SU-DHL-6 (cell line): ENCODE results near the gene BOK.

ENCODE experiments used
- H2AFZ ChIP-seq: fragments of 200-600 bp; sonication (generic); 2 replicates; pipeline ENCODE4 v1.6.1; 2014; ENCODE audit warnings: low read depth, mild to moderate bottlenecking, moderate library complexity, mixed read lengths, antibody characterized with exemption, low read length; ENCODE audit not compliant: severe bottlenecking
- H3F3A ChIP-seq: fragments of 200-600 bp; shearing (Covaris generic); 2 replicates; pipeline ENCODE4 v1.6.0; 2016; ENCODE audit warnings: antibody characterized with exemption, mild to moderate bottlenecking; ENCODE audit not compliant: insufficient read depth
- H3K27ac ChIP-seq: fragments of 200-600 bp; sonication (generic); 2 replicates; pipeline ENCODE4 v1.5.1; 2016; ENCODE audit warnings: low read depth, mild to moderate bottlenecking, low read length, moderate library complexity, mixed read lengths
- H3K27me3 ChIP-seq: fragments of 200-600 bp; sonication (generic), shearing (Covaris generic); 2 replicates; pipeline ENCODE4 v1.6.0; 2014; ENCODE audit warnings: mild to moderate bottlenecking, low read length
- H3K36me3 ChIP-seq: fragments of 200-600 bp; sonication (generic); 2 replicates; pipeline ENCODE4 v1.6.1; 2014; ENCODE audit warnings: mild to moderate bottlenecking, low read length, mixed read lengths
- H3K4me2 ChIP-seq: fragments of 300-600, 200-600 bp; shearing (Covaris generic), sonication (generic); 2 replicates; pipeline ENCODE4 v1.6.0; 2014; ENCODE audit warnings: low read length, low read depth, mild to moderate bottlenecking; ENCODE audit not compliant: poor library complexity, severe bottlenecking
- H3K4me3 ChIP-seq: fragments of 200-600 bp; sonication (generic); 2 replicates; pipeline ENCODE4 v1.5.1; 2014; ENCODE audit warnings: antibody characterized with exemption, low read length, mild to moderate bottlenecking, mixed read lengths; ENCODE audit not compliant: insufficient read depth, poor library complexity, severe bottlenecking
- H3K79me2 ChIP-seq: fragments of 200-600 bp; sonication (generic); 2 replicates; pipeline ENCODE4 v1.6.1; 2014; ENCODE audit warnings: mild to moderate bottlenecking, low read length, moderate library complexity; ENCODE audit not compliant: insufficient read depth
- H3K9ac ChIP-seq: fragments of 200-600 bp; sonication (generic); 2 replicates; pipeline ENCODE4 v1.7.0; 2014; ENCODE audit warnings: mild to moderate bottlenecking, low read length
- H3K9me2 ChIP-seq: fragments of 200-600 bp; sonication (generic); replicated peaks from 2 replicates; pipeline ENCODE4 v1.6.1; 2014; ENCODE audit warnings: low read length; ENCODE audit not compliant: insufficient read depth
- H3K9me3 ChIP-seq: fragments of 200-600 bp; sonication (generic); 2 replicates; pipeline ENCODE4 v1.6.1; 2014; ENCODE audit warnings: low read length, mixed read lengths; ENCODE audit not compliant: insufficient read depth
- H4K20me1 ChIP-seq: fragments of 200-600 bp; sonication (generic); 2 replicates; pipeline ENCODE4 v1.6.1; 2014; ENCODE audit warnings: low read depth, mild to moderate bottlenecking, antibody characterized with exemption, low read length, moderate library complexity, mixed read lengths
- CTCF ChIP-seq: fragments of 200-600 bp; sonication (generic); IDR thresholded peaks from one replicate; pipeline ENCODE4 v1.5.1; 2017; ENCODE audit warnings: antibody characterized with exemption, mild to moderate bottlenecking, low read length, moderate library complexity; ENCODE audit not compliant: insufficient read depth, poor library complexity, severe bottlenecking
- EZH2phosphoT487 ChIP-seq: fragments of 200-600 bp; sonication (generic), shearing (Covaris generic); conservative IDR thresholded peaks from 2 replicates; pipeline ENCODE4 v1.6.1; 2018; ENCODE audit warnings: mild to moderate bottlenecking, antibody characterized with exemption, low read length, moderate library complexity, mixed read lengths

Gene BOK

DNA sequence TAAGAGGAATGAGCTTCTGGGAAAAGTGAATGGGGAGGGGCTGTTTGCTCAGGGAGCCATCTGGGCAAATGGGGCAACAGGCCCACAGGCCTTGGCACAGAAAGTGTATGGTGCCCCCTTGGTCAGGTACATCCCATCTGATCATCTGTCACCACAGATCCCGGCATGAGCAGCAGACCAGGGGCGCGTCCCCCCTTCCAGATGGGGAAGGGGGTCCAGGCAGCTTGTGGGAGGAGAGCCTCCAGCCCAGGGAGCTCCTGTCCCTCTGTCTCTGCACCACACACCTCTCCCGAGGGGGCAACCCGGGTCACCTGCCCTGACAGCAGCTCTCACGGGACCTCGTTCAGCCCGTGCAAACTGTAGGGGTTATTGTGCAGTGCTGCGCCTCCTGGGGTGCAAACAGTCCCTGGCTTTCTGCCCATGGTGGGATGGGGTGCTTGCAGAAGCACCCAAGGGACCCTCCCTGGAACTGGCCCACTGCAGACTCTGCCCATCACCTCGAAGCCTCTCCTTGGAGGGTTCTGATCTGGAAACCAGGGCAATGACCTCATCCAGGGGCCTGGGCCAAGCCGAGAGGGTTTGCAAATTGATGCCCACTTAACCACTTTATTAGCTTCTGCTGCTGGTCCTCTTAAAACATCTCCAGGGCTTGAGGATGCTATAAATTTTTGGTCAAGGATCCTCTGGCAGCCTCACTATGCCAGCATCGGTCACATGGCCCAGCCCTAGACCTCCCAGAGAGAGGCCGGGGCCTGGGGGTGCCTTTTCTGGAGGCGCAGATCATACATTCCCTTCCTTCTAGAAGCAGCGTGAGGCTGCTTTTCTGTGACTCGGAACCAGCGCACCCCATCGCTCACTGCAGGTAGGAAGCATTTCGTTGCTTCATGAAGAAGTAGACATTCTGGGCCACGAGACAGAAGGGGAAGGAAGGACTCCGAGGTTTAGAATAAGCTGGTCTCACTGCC lies 7.6 kb upstream of the BOK start:
- Histone ChIP-seq H3K9me2 (no peaks in the 10 kb centered on the region), H3K27ac (no peak overlapping the region), H3K9me3 (no peaks in the 10 kb centered on the region), H3K27me3 (no peaks in the 10 kb centered on the region), H3K79me2 (no peaks in the 10 kb centered on the region), H3F3A (no peaks in the 10 kb centered on the region), H3K9ac (no peak overlapping the region), H3K36me3 (no peaks in the 10 kb centered on the region), H3K4me3 (no peak overlapping the region), H3K4me2 (no peak overlapping the region), H4K20me1 (no peaks in the 10 kb centered on the region), H2AFZ (no peak overlapping the region)
- TF ChIP-seq EZH2phosphoT487 (no peak), CTCF (no peak)

DNA sequence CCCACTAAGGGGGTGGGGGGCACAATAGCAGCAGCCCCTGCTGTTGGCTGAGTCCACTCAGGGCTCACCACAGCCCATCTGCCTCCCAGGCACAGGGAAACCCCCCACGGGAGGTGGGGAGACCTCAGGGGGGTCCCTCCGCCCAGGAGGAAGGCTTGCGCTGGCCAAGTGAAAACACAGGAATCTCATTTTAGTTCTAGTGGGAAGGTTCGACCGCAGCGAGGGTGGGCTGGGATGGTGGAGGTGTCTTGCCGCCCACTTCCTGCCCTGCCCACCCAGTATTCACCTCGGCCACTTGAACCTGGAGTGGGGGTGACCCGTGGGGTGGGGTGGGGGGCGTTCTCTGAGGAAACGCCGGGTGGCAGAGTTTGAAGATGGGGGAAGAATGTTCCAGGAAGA lies 6.9 kb upstream of the BOK start:
- H3K36me3 ChIP-seq, result no peaks in the 10 kb centered on the region
- no peaks in the 10 kb centered on the region for H3K27me3 ChIP-seq
- H3F3A ChIP-seq, result no peaks in the 10 kb centered on the region
- H3K9me2 ChIP-seq, result no peaks in the 10 kb centered on the region
- H3K27ac ChIP-seq, result no peak overlapping the region
- H2AFZ ChIP-seq, result no peak overlapping the region
- no peak overlapping the region for H3K4me3 ChIP-seq
- TF ChIP-seq CTCF, result no peak
- TF ChIP-seq EZH2phosphoT487, result no peak
- no peaks in the 10 kb centered on the region for H3K79me2 ChIP-seq
- H3K9me3 ChIP-seq, result no peaks in the 10 kb centered on the region
- no peak overlapping the region for H3K4me2 ChIP-seq
- H4K20me1 ChIP-seq, result no peaks in the 10 kb centered on the region
- no peak overlapping the region for H3K9ac ChIP-seq

- Histone ChIP-seq H3K9ac (no peak overlapping the region), H3K27me3 (no peaks in the 10 kb centered on the region), H2AFZ (no peak overlapping the region), H3K79me2 (no peaks in the 10 kb centered on the region), H3K9me3 (no peaks in the 10 kb centered on the region), H3K36me3 (no peaks in the 10 kb centered on the region), H3K4me2 (no peak overlapping the region), H3K27ac (no peak overlapping the region), H3F3A (0 out of 2 replicates have a peak, but pooled peaks cover 4% of the 10 kb centered on the region), H3K4me3 (no peak overlapping the region), H4K20me1 (no peaks in the 10 kb centered on the region), H3K9me2 (no peaks in the 10 kb centered on the region)
- no peak for TF ChIP-seq EZH2phosphoT487
- no peak for TF ChIP-seq CTCF
These were observed 6.4 kb upstream of the BOK start for GRCh38 chr2:241551998-241552737.
